GM06990 (cell line): Measurements from ENCODE around the gene RNF121.

Source experiments
- DNase-seq: peaks from one replicate; pipeline ENCODE4 v3.0.0-alpha.2; 2011; ENCODE audit not compliant: insufficient read length; ENCODE audit errors: extremely low read depth
- H3K27me3 ChIP-seq: replicated peaks from 2 replicates; pipeline ENCODE4 v1.6.0; 2011; ENCODE audit warnings: low read length; ENCODE audit not compliant: control insufficient read depth, insufficient read depth
- H3K36me3 ChIP-seq: 2 replicates; pipeline ENCODE4 v1.5.1; 2011; ENCODE audit warnings: low read length; ENCODE audit not compliant: control insufficient read depth, insufficient read depth
- H3K4me3 ChIP-seq: replicated peaks from 2 replicates; pipeline ENCODE4 v1.5.1; 2011; ENCODE audit warnings: low read depth, mild to moderate bottlenecking, control low read depth, low read length
- TF ChIP-seq, protein P1 (sequence below): IDR thresholded peaks from 2 replicates; pipeline ENCODE4 v1.5.1; 2011; ENCODE audit warnings: low read length, control low read depth, mild to moderate bottlenecking, inconsistent platforms; ENCODE audit not compliant: insufficient read depth, poor library complexity, severe bottlenecking

Gene RNF121

DNA sequence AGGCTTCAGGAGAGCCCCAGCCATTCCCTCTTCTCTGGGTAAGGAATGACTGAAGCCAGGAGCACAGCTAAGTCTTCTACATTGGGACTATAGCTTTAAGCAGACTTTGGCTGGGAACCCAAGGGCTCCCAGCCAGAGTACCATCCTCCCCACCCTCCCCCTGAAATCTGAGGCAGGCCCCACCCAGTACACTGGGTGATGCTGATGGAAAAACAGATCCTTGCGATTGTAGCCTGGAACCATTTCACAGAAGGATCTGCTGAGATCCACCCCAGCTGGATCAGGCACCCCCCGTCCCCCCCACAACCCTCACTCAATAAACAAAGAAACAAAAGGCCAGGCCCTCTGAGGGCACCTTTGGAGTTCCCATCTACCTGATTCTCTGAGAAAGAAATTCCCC, 109.6 kb downstream of the RNF121 start:
- Histone ChIP-seq H3K36me3 (peaks cover 3% of the 10 kb centered on the region; the same call in 1 of the 2 replicates), H3K27me3 (no peaks in the 10 kb centered on the region), H3K4me3 (peak overlapping the region; percentile 18)
- DNase-seq: no peak
- TF ChIP-seq, protein P1, sequence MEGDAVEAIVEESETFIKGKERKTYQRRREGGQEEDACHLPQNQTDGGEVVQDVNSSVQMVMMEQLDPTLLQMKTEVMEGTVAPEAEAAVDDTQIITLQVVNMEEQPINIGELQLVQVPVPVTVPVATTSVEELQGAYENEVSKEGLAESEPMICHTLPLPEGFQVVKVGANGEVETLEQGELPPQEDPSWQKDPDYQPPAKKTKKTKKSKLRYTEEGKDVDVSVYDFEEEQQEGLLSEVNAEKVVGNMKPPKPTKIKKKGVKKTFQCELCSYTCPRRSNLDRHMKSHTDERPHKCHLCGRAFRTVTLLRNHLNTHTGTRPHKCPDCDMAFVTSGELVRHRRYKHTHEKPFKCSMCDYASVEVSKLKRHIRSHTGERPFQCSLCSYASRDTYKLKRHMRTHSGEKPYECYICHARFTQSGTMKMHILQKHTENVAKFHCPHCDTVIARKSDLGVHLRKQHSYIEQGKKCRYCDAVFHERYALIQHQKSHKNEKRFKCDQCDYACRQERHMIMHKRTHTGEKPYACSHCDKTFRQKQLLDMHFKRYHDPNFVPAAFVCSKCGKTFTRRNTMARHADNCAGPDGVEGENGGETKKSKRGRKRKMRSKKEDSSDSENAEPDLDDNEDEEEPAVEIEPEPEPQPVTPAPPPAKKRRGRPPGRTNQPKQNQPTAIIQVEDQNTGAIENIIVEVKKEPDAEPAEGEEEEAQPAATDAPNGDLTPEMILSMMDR: no peak

DNA sequence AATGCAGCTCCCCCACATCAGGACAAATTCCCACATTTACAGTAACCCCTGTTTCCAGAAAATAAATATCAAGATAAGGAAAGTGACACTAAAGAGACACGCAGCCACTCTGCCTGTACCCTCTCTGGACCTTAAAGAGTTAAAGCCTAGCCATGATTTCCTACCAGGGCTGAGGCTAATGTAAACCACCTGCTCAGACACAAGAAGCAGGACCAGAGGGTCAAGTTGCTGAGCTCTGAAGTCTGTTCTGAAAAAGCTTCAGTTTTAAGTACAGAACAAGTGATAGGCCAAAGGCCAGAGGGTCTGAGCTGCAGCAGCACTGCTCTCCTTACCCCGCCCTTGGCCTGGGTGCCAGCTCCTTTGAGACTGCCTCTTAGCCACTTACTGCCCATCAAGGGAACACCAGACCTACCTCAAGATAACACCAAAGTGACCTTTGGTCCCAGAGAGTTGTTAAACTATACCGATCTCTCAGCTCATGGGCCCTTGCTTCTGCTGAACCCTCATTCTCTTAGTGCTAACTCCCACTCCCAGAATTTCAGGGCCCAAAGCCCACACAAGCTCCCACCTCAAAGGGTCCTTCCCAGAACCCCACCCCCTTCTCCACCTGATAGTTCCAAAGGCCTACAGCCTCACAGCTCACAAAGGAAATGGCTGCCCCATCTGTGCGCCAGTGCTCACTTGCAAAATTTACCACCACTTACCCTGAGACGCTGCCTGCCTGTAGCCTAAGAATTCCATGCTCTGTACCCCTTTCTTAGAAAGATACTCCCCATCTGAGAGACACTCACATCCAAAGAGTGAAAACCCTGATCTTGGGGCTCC, 110.4 kb downstream of the RNF121 start:
- no peak for DNase-seq
- no peaks in the 10 kb centered on the region for H3K27me3 ChIP-seq
- peak overlapping the region; percentile 18 for H3K4me3 ChIP-seq
- TF ChIP-seq, protein P1: no peak
- H3K36me3 ChIP-seq: peaks cover 3% of the 10 kb centered on the region; the same call in 1 of the 2 replicates

GRCh38 chr11:72039856-72040401, 111.1 kb downstream of the RNF121 start:
- no peak for DNase-seq
- Histone ChIP-seq H3K36me3 (peaks cover 2% of the 10 kb centered on the region; the same call in 1 of the 2 replicates), H3K4me3 (peak overlapping the region; percentile 72), H3K27me3 (no peaks in the 10 kb centered on the region)
- TF ChIP-seq, protein P1: no peak

DNA sequence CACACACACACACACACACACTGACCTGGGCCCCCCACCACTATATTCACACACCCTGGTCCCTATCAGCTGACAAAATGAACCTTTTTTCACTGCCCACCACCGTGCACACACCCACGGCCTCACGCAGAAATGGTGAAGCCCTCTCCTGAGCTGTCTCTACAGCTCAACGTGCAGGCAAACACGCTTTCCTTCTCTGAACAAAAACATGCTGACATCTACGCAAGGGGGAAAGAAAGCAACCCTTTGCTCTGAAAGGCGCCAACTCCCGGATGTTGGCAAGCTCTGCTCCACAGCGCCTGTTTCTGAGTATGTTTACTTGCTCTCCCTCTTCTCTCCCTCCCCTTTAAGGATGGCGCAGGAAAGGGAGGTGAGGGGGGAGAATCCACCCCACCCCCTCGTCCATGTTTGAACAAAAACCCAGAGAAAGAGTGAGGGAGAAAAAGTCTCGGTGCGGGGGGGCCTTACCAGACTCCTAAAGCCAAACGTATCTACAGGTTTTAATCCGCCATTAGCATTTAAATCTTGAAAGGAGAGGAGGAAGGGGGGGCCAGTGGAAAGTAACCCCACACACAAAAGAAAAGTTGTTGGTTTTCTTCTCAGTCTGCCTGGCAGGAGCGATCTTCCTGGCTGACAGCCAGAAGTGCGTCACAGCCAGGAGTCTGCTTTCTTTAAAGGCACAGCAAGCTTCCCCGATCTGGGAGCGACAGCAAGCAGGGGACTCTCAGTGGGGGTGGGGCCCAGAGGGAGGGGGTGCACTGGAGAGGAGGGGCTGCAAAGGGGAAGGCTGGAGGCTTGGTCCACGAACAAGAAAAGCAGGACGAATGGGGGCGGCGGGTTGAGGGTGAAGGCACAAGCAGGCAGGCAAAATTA, 111.9 kb downstream of the RNF121 start:
- Histone ChIP-seq H3K4me3 (peak overlapping the region; percentile 72), H3K27me3 (no peaks in the 10 kb centered on the region), H3K36me3 (peaks cover 4% of the 10 kb centered on the region)
- DNase-seq: peak; percentile 55
- TF ChIP-seq, protein P1: no peak

DNA sequence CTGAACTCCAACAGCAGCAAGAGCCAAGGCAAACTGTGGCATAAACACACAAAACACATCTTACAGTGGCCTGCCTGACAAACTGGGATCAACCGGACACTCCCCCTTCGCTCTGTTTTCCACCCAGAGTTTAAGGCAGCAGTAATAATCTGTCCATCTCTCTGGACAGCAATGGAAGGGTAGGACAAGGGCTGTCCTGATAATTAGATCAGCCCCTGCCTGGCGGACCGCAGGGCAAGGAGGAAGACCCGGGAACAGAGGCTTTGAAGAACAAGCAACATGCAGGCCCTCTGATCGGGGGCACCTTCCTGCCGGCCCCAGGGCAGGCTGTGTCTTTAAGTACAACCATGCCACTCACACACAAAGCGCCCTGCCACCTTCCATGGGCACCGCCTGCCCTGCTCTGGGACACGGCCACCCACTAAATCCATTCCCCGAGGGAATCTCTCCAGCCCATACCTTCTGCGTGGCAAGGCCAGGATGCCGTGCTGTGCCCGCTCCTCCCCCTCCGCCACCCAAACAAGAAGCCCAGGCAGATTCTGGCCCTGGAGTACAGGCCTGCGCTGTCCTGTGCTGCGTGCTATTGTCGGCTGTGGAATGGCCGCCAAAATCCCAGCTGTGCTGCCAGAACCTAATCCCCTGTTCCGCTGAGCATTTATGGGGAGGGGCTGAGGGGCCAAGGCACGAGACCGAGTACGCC, 112.7 kb downstream of the RNF121 start:
- TF ChIP-seq, protein P1: no peak
- Histone ChIP-seq H3K27me3 (no peaks in the 10 kb centered on the region), H3K36me3 (peaks cover 7% of the 10 kb centered on the region), H3K4me3 (peak overlapping the region; percentile 72)
- peak; percentile 64 for DNase-seq
